OCI-LY1 (cell line): Measurements from ENCODE around the gene LYPD6.

ENCODE experiments used
- EZH2 ChIP-seq: fragments of 200-600 bp; sonication (generic), shearing (Covaris generic); IDR thresholded peaks from 2 replicates; pipeline ENCODE4 v1.8.0; 2017; ENCODE audit warnings: borderline replicate concordance, mixed run types, mild to moderate bottlenecking, antibody characterized with exemption, low read length, moderate library complexity, mixed read lengths
- TF ChIP-seq, protein P1 (sequence below): fragments of 200-600 bp; sonication (generic), shearing (Covaris generic); IDR thresholded peaks from 2 replicates; pipeline ENCODE4 v1.5.1; 2017; ENCODE audit warnings: mild to moderate bottlenecking, antibody characterized with exemption, low read length, moderate library complexity, mixed read lengths

GRCh38 chr2:149355716-149356422 lies 25.5 kb downstream of the LYPD6 start:
- TF ChIP-seq, protein P1, sequence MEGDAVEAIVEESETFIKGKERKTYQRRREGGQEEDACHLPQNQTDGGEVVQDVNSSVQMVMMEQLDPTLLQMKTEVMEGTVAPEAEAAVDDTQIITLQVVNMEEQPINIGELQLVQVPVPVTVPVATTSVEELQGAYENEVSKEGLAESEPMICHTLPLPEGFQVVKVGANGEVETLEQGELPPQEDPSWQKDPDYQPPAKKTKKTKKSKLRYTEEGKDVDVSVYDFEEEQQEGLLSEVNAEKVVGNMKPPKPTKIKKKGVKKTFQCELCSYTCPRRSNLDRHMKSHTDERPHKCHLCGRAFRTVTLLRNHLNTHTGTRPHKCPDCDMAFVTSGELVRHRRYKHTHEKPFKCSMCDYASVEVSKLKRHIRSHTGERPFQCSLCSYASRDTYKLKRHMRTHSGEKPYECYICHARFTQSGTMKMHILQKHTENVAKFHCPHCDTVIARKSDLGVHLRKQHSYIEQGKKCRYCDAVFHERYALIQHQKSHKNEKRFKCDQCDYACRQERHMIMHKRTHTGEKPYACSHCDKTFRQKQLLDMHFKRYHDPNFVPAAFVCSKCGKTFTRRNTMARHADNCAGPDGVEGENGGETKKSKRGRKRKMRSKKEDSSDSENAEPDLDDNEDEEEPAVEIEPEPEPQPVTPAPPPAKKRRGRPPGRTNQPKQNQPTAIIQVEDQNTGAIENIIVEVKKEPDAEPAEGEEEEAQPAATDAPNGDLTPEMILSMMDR = no peak
- TF ChIP-seq EZH2 = no peak
